ENCODE measurements around the gene PNPO.

GRCh38 chr17:47981462-47981861, 40.1 kb downstream of the PNPO start:
- TF ChIP-seq CTCF (optimal IDR thresholded peaks at IDR 0.05 in 1 of 3, IDR thresholded peaks at IDR 0.05 in 1 of 3, conservative IDR thresholded peaks at IDR 0.05 in 1 of 3; ENCODE audit: extremely low read depth in 1 of 3, insufficient read depth in 2 of 3, low read length in 3 of 3) = no peak
- TF ChIP-seq EZH2 (IDR thresholded peaks at IDR 0.05; ENCODE audit: low read length) = no peak

All from keratinocyte (primary cell).